H1 (cell line): ENCODE results near the gene KCTD16. TPM values are rescaled to one million over a fixed set of nuclear protein-coding genes. Genes with fewer than 3 reads are reported as not detected.

Source experiments
- CTCF ChIA-PET: fragments of 300-600 bp; sonication (Branson Sonifier 250); formaldehyde crosslinking; loops from one replicate; lab custom pipeline; 2021; ENCODE audit not compliant: partially characterized antibody; lab: Charles Lee
- POLR2A ChIA-PET: fragments of 300-600 bp; sonication (Branson Sonifier 250); formaldehyde crosslinking; loops from one replicate; lab custom pipeline; 2021; ENCODE audit warnings: inconsistent platforms; ENCODE audit not compliant: partially characterized antibody; lab: Charles Lee
- DNase-seq, 2 experiments: peaks; one replicate each; pipeline versions ENCODE4 v3.0.0 to v3.0.0-alpha.2; 2010 to 2022; ENCODE audit warnings: low spot score in 2 of 2, low read depth in 1 of 2, mixed read lengths in 1 of 2
- FAIRE-seq: peaks from 2 replicates; lab custom pipeline; 2011; peaks lifted over from hg19 to GRCh38; lab: Jason Lieb, UNC
- H2AFZ ChIP-seq: 2 replicates; pipeline ENCODE4 v1.8.1; 2012; ENCODE audit warnings: low read length, inconsistent platforms
- H2AK5ac ChIP-seq: 2 replicates; pipeline ENCODE4 v1.6.1; 2013; ENCODE audit warnings: low read depth, low read length
- H2BK120ac ChIP-seq: replicated peaks from 2 replicates; pipeline ENCODE3; 2013; ENCODE audit warnings: low read depth, low read length, inconsistent platforms
- H2BK12ac ChIP-seq: 2 replicates; pipeline ENCODE4 v1.6.1; 2013; ENCODE audit warnings: low read depth, low read length
- H2BK15ac ChIP-seq: 2 replicates; pipeline ENCODE4 v1.6.1; 2013; ENCODE audit warnings: low read length
- H2BK20ac ChIP-seq: 2 replicates; pipeline ENCODE4 v1.6.1; 2013; ENCODE audit warnings: low read length
- H2BK5ac ChIP-seq: 2 replicates; pipeline ENCODE4 v1.6.1; 2013; ENCODE audit warnings: low read depth, low read length
- H3K14ac ChIP-seq: 2 replicates; pipeline ENCODE4 v1.6.1; 2013; ENCODE audit warnings: inconsistent platforms; ENCODE audit not compliant: insufficient read length
- H3K18ac ChIP-seq: 2 replicates; pipeline ENCODE4 v1.6.1; 2013; ENCODE audit warnings: low read length; ENCODE audit errors: extremely low read depth
- H3K23ac ChIP-seq: 2 replicates; pipeline ENCODE4 v1.6.1; 2013; ENCODE audit warnings: inconsistent platforms; ENCODE audit not compliant: insufficient read length
- H3K23me2 ChIP-seq: 2 replicates; pipeline ENCODE4 v1.6.1; 2013; ENCODE audit warnings: low read depth, low read length
- H3K27ac ChIP-seq: 2 replicates; pipeline ENCODE4 v1.6.1; 2011; ENCODE audit warnings: low read depth, low read length, inconsistent platforms
- H3K27me3 ChIP-seq, 4 experiments: replicated peaks in 1 of 4; 1 replicate in 1 of 4; 2 replicates in 3 of 4; pipeline versions ENCODE4 v1.6.1 to v1.8.1; 2011 to 2013; ENCODE audit warnings: low read length in 3 of 4, mild to moderate bottlenecking in 3 of 4, inconsistent platforms in 2 of 4, mixed read lengths in 2 of 4, moderate library complexity in 1 of 4; ENCODE audit not compliant: control insufficient read depth in 3 of 4, insufficient read depth in 3 of 4; ENCODE audit errors: extremely low read depth in 1 of 4
- H3K36me3 ChIP-seq, 4 experiments: 2 replicates each; pipeline versions ENCODE4 v1.6.1 to v1.8.1; 2011 to 2013; ENCODE audit warnings: mild to moderate bottlenecking in 4 of 4, low read length in 3 of 4, moderate library complexity in 2 of 4, control low read depth in 1 of 4, inconsistent platforms in 1 of 4; ENCODE audit not compliant: insufficient read depth in 4 of 4, control insufficient read depth in 2 of 4
- H3K4ac ChIP-seq: replicated peaks from 2 replicates; pipeline ENCODE3; 2013; ENCODE audit warnings: low read length, low read depth, mixed read lengths, inconsistent platforms; ENCODE audit not compliant: insufficient read length
- H3K4me1 ChIP-seq, 4 experiments: replicated peaks in 1 of 4; 1 replicate in 1 of 4; 2 replicates in 3 of 4; pipeline versions ENCODE4 v1.6.1 to v1.8.1; 2011 to 2013; ENCODE audit warnings: low read length in 3 of 4, inconsistent platforms in 2 of 4, mixed read lengths in 1 of 4; ENCODE audit not compliant: insufficient read depth in 4 of 4, control insufficient read depth in 3 of 4
- H3K4me2 ChIP-seq, 2 experiments: 2 replicates each; pipeline versions ENCODE4 v1.6.1 to v1.8.1; 2011 to 2013; ENCODE audit warnings: low read depth in 2 of 2, low read length in 2 of 2, control low read depth in 1 of 2, inconsistent platforms in 1 of 2, mild to moderate bottlenecking in 1 of 2; ENCODE audit not compliant: insufficient read depth in 1 of 2
- H3K4me3 ChIP-seq, 4 experiments: fragments of 200-600, 300-600 bp in 1 of 4; sonication (generic), shearing (Covaris generic), sonication (Bioruptor Twin) in 1 of 4; 2 replicates each; pipeline versions ENCODE4 v1.5.1 to v1.8.1; 2011 to 2016; ENCODE audit warnings: low read length in 4 of 4, low read depth in 3 of 4, control low read depth in 2 of 4, inconsistent platforms in 2 of 4, mild to moderate bottlenecking in 2 of 4, mixed read lengths in 1 of 4, moderate library complexity in 1 of 4; ENCODE audit not compliant: insufficient read depth in 2 of 4; ENCODE audit errors: extremely low read depth in 1 of 4
- H3K56ac ChIP-seq: replicated peaks from 2 replicates; pipeline ENCODE3; 2013; ENCODE audit warnings: low read depth, mild to moderate bottlenecking, mixed read lengths, low read length, inconsistent platforms; ENCODE audit not compliant: insufficient read length
- H3K79me1 ChIP-seq: 2 replicates; pipeline ENCODE4 v1.6.1; 2013; ENCODE audit warnings: low read depth, low read length, control low read depth
- H3K79me2 ChIP-seq, 2 experiments: 2 replicates each; pipeline versions ENCODE4 v1.6.1 to v1.8.1; 2012 to 2013; ENCODE audit warnings: low read length in 2 of 2, mild to moderate bottlenecking in 2 of 2, inconsistent platforms in 1 of 2; ENCODE audit not compliant: insufficient read depth in 2 of 2, control insufficient read depth in 1 of 2
- H3K9ac ChIP-seq, 4 experiments: replicated peaks in 1 of 4; 1 replicate in 1 of 4; 2 replicates in 3 of 4; pipeline versions ENCODE4 v1.6.1 to v1.8.1; 2011 to 2013; ENCODE audit warnings: low read depth in 3 of 4, low read length in 3 of 4, control low read depth in 2 of 4, mild to moderate bottlenecking in 2 of 4, moderate library complexity in 2 of 4, inconsistent platforms in 1 of 4; ENCODE audit errors: extremely low read depth in 1 of 4
- H3K9me3 ChIP-seq, 2 experiments: 2 replicates each; pipeline versions ENCODE4 v1.6.1 to v1.8.1; 2012 to 2013; ENCODE audit warnings: mild to moderate bottlenecking in 2 of 2, moderate library complexity in 2 of 2, control low read depth in 1 of 2, inconsistent platforms in 1 of 2, low read depth in 1 of 2, low read length in 1 of 2, mixed read lengths in 1 of 2; ENCODE audit not compliant: insufficient read depth in 2 of 2
- H4K20me1 ChIP-seq, 2 experiments: replicated peaks in 1 of 2; 2 replicates each; pipeline versions ENCODE3 to v1.8.1; 2011 to 2013; ENCODE audit warnings: inconsistent platforms in 2 of 2, low read length in 2 of 2, mild to moderate bottlenecking in 1 of 2; ENCODE audit not compliant: insufficient read depth in 2 of 2, control insufficient read depth in 1 of 2
- H4K5ac ChIP-seq: 2 replicates; pipeline ENCODE4 v1.6.1; 2013; ENCODE audit warnings: low read length, low read depth, mixed read lengths, inconsistent platforms; ENCODE audit not compliant: insufficient read length
- H4K8ac ChIP-seq: 2 replicates; pipeline ENCODE4 v1.8.0; 2013; ENCODE audit warnings: mild to moderate bottlenecking, moderate library complexity, low read length, inconsistent platforms; ENCODE audit not compliant: insufficient read depth; ENCODE audit errors: extremely low read depth
- H4K91ac ChIP-seq: replicated peaks from 2 replicates; pipeline ENCODE3; 2013; ENCODE audit warnings: low read length, mixed read lengths, inconsistent platforms; ENCODE audit not compliant: insufficient read length
- FOSL1 ChIP-seq: IDR thresholded peaks from 2 replicates; pipeline ENCODE4 v1.6.1; 2011; ENCODE audit warnings: mild to moderate bottlenecking, low read depth, low read length, moderate library complexity; ENCODE audit not compliant: insufficient read depth
- RAD21 ChIP-seq, 2 experiments: IDR thresholded peaks in 1 of 2; conservative IDR thresholded peaks in 1 of 2; 2 replicates each; pipeline ENCODE4 v1.6.1; 2011; ENCODE audit warnings: low read depth in 2 of 2, low read length in 2 of 2, improper control_type of control experiment in 1 of 2, inconsistent platforms in 1 of 2, mild to moderate bottlenecking in 1 of 2, moderate library complexity in 1 of 2
- whole genome bisulfite sequencing, 2 experiments: shearing (Covaris generic) in 1 of 2; methylation state at CpG; one replicate each; pipeline versions ENCODE4 v1.1.6 to v1.1.7; 2013 to 2015; ENCODE audit warnings: low lambda C conversion rate in 2 of 2, mixed read lengths in 2 of 2, inconsistent platforms in 1 of 2, low coverage in 1 of 2, missing lambda C conversion rate in 1 of 2; ENCODE audit not compliant: insufficient replicate concordance in 2 of 2, insufficient coverage in 1 of 2, insufficient read length in 1 of 2; ENCODE audit errors: extremely low coverage in 1 of 2, missing lambda C conversion rate in 1 of 2; 5-methylcytosine and 5-hydroxymethylcytosine counted together
- polyA plus RNA-seq, 7 experiments: library from polyadenylated mRNA; depleted of rRNA in 3 of 7; stranded (reverse) in 5 of 7; unstranded in 2 of 7; fragments of >200 nt in 5 of 7; fragments of 200-250 nt in 2 of 7; gene quantifications; 1 replicate in 5 of 7; 2 replicates in 1 of 7; 4 replicates in 1 of 7; pipeline versions ENCODE4 v1.2.1 to v1.2.3, GENCODE V29; 2011 to 2013; ENCODE audit warnings: missing spikeins in 2 of 7, mixed read lengths in 2 of 7
- total RNA-seq: library from RNA; stranded (reverse); fragmentation: NEBNext Ultra II Directional; extraction: Animal tissue kit (Norgen Biotek cat#: 25700); gene quantifications from 2 replicates; pipeline ENCODE4 v1.2.1, GENCODE V29; 2021
- TF ChIP-seq, protein P1 (sequence below), 3 experiments: IDR thresholded peaks; 1 replicate in 2 of 3; 2 replicates in 1 of 3; pipeline versions ENCODE4 v1.5.1 to v1.6.1; 2011; ENCODE audit warnings: low read length in 3 of 3, mild to moderate bottlenecking in 3 of 3, inconsistent platforms in 2 of 3, low read depth in 1 of 3, moderate library complexity in 1 of 3; ENCODE audit not compliant: insufficient read depth in 1 of 3; ENCODE audit errors: control extremely low read depth in 1 of 3

The KCTD16 gene
- total and polyA plus RNA-seq, 2 of the 8 experiments (the other 6 are each of a cell fraction or from before 2014, with no cell fraction given) = 0.03 to 0.24 TPM

DNA sequence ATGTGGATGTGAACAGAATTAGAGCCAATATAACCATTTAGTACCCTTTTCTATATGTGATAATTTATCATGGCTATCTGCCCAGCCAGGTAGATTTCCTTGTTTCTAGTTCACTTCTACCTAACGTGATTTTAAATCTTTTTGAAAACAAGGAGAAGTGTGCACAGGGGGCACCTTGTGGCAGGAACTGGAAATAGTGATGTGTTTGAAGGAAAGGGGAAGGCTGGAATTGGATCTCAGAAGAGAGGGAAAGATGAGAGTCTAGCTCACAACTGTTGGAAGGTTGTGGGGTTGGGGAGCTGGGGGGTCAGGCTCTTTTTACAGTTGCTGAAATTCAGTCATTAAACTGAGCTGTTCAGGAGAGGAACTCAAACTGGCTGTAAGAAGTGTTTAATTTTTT lies 219.5 kb downstream of the KCTD16 start:
- DNase-seq (peak in 1 of 2 experiments; percentile 2), FAIRE-seq (peak; percentile 48)
- Histone ChIP-seq H4K20me1 (no peaks in the 10 kb centered on the region), H3K14ac (no peak overlapping the region), H2BK5ac (no peak overlapping the region), H2AK5ac (no peak overlapping the region), H2AFZ (no peak overlapping the region), H2BK20ac (no peak overlapping the region), H2BK12ac (no peak overlapping the region), H3K36me3 (no peaks in the 10 kb centered on the region), H3K4me1 (no peaks in the 10 kb centered on the region), H3K27me3 (peaks cover 0 to 1% (median 0%) of the 10 kb centered on the region in 4 experiments; a peak in 1 of 7 replicates), H3K18ac (no peak overlapping the region), H3K4ac (no peak overlapping the region), H3K56ac (no peak overlapping the region), H3K9ac (no peak overlapping the region), H2BK15ac (no peak overlapping the region), H3K79me1 (no peaks in the 10 kb centered on the region), H4K91ac (no peak overlapping the region), H3K9me3 (no peaks in the 10 kb centered on the region; a peak in 1 of 4 replicates), H3K4me3 (no peak overlapping the region), H4K5ac (no peak overlapping the region), H3K27ac (no peak overlapping the region), H4K8ac (no peak overlapping the region), H3K23ac (no peak overlapping the region), H3K23me2 (no peaks in the 10 kb centered on the region), H3K4me2 (no peak overlapping the region), H2BK120ac (no peak overlapping the region), H3K79me2 (no peaks in the 10 kb centered on the region)
- TF ChIP-seq RAD21 (IDR thresholded peaks at IDR 0.05 in 1 of 2, conservative IDR thresholded peaks at IDR 0.05 in 1 of 2; ENCODE audit: low read depth in 2 of 2, low read length in 2 of 2) (peak; percentile 56 to 73), FOSL1 (no peak)
- TF ChIP-seq, protein P1, sequence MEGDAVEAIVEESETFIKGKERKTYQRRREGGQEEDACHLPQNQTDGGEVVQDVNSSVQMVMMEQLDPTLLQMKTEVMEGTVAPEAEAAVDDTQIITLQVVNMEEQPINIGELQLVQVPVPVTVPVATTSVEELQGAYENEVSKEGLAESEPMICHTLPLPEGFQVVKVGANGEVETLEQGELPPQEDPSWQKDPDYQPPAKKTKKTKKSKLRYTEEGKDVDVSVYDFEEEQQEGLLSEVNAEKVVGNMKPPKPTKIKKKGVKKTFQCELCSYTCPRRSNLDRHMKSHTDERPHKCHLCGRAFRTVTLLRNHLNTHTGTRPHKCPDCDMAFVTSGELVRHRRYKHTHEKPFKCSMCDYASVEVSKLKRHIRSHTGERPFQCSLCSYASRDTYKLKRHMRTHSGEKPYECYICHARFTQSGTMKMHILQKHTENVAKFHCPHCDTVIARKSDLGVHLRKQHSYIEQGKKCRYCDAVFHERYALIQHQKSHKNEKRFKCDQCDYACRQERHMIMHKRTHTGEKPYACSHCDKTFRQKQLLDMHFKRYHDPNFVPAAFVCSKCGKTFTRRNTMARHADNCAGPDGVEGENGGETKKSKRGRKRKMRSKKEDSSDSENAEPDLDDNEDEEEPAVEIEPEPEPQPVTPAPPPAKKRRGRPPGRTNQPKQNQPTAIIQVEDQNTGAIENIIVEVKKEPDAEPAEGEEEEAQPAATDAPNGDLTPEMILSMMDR (IDR thresholded peaks at IDR 0.05; ENCODE audit: control extremely low read depth in 1 of 3, insufficient read depth in 1 of 3, low read depth in 1 of 3, low read length in 3 of 3) = peak in 2 of 3 experiments; percentile 32 to 51; a peak in 2 of 4 replicates
- ChIA-PET POLR2A (interaction anchor here (0.7 kb wide), 1 partner anchor 1445 kb away, joined by 5 read pairs; the partner anchor contains the start of gene PRELID2), CTCF (interaction anchor here (0.5 to 9.1 kb wide), 20 partner anchors 10 to 848 kb away, joined by 3 to 71 read pairs (median 5); no protein-coding TSS in a partner anchor)
- 61% methylated on average over 1 of the region's 1 CpG; no CpG with 5 or more reads in 1 of the 2 experiments for WGBS, 2 experiments
